Esophagus squamous epithelium (tissue), 4 donors: ENCODE data around the gene OR6B3.

Experiments
- POLR2A ChIP-seq, 4 donors: fragments of 450-650 bp; IDR thresholded peaks; one replicate each; pipeline ENCODE4 v1.6.1; 2017; ENCODE audit warnings: antibody characterized with exemption in 4 of 4, mild to moderate bottlenecking in 4 of 4, moderate library complexity in 3 of 4
- TF ChIP-seq, protein P1 (sequence below), 6 experiments: fragments of 450-650 bp in 4 of 6; fragments of 200-600 bp in 2 of 6; sonication (generic) in 2 of 6; IDR thresholded peaks; one replicate each; pipeline ENCODE4 v1.5.1; 2016 to 2019; ENCODE audit warnings: antibody characterized with exemption in 6 of 6, mild to moderate bottlenecking in 4 of 6, moderate library complexity in 4 of 6

DNA sequence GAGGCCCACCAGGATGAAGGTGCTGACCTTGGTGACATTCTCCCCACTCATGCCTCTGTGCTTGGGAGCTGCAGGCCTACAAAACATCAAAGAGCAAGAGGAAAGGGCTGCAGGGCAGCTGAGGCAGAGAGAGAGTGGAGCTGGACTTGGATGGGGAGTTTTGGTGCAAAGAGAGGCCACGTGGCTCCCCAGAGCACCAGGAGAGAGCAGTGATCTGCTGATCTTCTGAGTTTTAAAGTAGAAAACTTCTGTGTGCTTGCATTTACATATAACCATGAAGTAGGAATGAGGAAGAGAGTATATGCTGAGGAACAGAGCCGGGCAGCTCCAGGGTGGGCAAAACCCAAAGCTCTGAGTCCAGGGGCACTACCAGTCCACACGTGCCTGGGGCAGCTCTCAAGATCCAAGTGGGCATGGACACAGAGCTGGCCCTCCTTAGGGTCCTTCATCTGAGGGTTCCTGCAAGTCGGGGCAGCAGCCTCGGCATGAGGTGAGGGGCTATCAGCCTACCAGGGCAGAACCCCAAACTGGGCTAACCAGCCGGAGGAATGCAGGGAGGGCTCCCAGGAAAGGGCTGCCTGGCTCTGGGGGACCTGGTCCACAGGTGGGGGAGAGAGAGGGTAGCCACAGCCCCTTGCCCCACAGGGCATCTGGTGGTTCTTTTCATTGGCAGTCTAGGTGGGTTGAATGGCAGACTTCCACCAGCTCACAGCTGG, 22.8 kb downstream of the OR6B3 start, which contains the start of gene OR6B2:
- TF ChIP-seq, protein P1, sequence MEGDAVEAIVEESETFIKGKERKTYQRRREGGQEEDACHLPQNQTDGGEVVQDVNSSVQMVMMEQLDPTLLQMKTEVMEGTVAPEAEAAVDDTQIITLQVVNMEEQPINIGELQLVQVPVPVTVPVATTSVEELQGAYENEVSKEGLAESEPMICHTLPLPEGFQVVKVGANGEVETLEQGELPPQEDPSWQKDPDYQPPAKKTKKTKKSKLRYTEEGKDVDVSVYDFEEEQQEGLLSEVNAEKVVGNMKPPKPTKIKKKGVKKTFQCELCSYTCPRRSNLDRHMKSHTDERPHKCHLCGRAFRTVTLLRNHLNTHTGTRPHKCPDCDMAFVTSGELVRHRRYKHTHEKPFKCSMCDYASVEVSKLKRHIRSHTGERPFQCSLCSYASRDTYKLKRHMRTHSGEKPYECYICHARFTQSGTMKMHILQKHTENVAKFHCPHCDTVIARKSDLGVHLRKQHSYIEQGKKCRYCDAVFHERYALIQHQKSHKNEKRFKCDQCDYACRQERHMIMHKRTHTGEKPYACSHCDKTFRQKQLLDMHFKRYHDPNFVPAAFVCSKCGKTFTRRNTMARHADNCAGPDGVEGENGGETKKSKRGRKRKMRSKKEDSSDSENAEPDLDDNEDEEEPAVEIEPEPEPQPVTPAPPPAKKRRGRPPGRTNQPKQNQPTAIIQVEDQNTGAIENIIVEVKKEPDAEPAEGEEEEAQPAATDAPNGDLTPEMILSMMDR (IDR thresholded peaks at IDR 0.05), result no peak
- no peak for TF ChIP-seq POLR2A (IDR thresholded peaks at IDR 0.05)
